HG03159 (cell line): Measurements from ENCODE around the gene FGF6.
"Not testable (repeated sequence)": the region's sequence is repeated elsewhere in the genome, so short reads cannot be mapped to it uniquely, and the experiment has no call there.

ENCODE experiments used
- ATAC-seq: cut with Tn5 transposase; IDR thresholded peaks from one replicate; pipeline ENCODE4 v1.9.1; 2021; ENCODE audit warnings: mild to moderate bottlenecking, moderate library complexity; ENCODE audit not compliant: unreplicated experiment

The FGF6 gene

DNA sequence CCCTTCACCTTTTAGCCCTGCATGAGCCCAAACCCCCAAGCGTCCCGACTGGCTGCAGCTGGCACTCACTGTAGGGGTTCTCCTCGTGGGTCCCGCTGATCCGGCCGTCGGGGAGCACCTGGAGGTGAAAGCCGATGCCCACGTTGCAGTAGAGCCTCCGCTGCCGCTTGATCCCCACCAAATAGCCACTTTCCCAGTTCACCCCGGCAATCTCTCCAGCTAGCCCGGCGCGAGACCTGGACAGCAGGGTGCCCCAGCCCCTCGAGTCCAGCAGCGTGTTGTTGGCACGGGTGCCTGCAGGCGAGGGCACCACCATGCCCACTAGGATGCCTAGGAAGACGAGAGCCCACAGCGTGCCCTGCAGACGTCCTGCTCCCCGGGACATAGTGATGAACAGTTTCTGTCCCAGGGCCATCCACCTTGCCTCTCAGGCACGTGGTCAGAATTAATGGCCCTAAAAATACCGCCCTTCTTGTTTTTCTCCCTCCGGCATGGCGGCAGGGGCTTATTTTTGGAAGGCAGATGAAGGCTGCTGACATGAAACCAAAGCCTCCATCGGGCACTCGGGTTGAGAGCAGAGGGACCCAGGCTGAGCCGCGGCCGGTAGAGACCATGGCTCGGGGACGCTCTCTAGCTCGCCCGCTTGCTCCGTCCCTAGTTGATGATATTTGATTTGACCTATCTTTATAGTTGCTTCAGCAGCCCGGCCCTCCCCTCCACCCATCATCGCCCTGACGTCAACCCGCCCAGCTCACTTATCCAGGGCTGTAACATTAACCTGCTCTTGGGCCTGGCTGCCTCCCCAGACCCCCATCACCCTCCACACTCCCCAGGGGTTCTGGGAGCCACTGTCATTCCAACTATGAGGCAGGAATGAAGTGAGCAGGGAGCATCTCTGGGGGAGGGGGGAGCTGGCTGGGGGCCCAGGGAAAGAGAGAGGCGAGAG lies at the start of gene FGF6:
TSS of gene FGF6 (minus strand) at position 660 of the 946 bp plus-strand sequence. CDS start at position 415, 245 bp downstream.
- no peak for ATAC-seq

DNA sequence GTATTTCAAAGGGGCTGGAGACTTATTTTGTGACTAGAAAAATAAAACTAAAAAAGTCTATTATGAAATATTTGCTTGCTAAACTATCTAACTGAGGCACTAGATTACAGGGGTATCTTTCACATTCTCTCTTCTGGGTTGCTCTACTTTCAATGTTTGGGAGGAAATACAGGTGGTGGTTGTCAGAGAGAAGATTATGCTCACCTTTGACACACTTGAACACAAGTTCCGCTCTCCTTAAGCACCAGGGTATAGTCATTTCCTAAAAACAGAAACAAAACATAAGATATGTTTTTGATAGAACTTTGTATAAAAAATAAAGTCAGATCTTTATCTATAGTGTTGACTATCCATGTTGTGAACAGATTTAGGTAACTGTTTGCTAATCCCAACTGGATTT lies 45.4 kb upstream of the FGF6 start:
- no peak for ATAC-seq

DNA sequence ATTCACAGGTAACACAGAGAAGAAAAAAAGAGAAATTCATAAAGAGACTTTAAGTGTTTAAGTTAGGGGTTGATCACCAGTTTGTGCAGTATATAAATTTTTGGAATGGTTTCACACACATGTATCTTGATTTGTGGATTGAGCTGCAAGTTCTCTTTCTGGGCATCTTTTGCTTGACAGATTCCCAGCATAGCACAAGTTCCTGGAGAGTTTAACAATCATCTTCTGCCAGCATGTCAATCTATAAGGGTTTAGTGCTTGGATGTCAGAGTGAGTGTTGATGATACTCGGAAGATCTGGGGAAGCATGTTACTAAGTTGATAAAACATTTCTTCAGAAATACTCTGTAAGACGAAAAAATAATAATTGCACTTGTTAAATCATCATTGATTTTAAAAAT lies 43.9 kb upstream of the FGF6 start:
- ATAC-seq = no peak

DNA sequence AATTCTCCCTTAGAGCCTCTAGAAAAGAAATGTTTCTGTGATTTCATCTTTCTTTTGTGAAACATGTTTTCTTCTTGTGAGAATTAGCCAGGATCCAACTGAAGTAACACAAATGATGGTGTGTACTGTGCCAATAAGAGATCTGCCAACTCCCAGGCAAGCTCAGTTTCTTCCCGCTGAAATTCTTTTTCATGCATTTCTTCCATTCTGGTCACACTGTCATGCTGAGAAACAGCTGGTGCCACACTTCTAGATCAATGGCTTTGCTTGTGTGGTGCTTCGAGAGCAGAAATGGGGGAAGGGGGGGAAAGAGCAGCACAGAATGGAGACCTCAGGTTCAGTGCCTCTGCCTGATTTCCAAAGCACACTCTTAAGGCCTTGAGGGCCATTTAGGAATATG lies 41.4 kb upstream of the FGF6 start:
- no peak for ATAC-seq

DNA sequence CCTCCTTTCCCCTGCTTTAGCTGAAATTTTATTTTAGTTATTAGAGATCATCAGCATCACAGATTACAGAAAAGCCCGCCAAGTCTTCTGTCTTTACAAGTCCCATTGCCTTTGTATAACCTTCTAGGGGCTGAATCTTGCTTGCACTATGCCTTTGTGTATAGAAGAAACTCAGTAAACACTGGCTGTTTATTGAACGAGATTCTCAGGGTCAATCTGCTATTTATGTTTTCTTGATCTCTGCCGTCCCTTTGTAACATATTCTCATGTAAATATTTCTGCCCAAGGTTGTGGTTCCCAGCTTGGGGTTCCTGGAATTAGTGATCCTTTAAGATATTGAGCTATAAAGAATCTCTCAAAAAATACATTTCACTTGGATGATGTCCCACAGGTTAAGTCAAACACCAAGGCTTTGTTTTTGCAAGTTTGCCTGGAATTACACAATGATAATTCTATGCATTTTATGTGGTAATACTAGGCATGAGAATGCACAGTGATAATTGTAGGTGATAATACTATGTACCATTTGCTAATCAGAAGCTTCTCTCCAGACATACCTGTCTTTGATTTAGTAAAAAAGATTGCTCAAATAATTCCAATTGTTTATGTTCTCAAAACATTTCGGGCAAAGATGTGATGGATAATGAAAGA lies 40.6 kb upstream of the FGF6 start:
- no peak for ATAC-seq

DNA sequence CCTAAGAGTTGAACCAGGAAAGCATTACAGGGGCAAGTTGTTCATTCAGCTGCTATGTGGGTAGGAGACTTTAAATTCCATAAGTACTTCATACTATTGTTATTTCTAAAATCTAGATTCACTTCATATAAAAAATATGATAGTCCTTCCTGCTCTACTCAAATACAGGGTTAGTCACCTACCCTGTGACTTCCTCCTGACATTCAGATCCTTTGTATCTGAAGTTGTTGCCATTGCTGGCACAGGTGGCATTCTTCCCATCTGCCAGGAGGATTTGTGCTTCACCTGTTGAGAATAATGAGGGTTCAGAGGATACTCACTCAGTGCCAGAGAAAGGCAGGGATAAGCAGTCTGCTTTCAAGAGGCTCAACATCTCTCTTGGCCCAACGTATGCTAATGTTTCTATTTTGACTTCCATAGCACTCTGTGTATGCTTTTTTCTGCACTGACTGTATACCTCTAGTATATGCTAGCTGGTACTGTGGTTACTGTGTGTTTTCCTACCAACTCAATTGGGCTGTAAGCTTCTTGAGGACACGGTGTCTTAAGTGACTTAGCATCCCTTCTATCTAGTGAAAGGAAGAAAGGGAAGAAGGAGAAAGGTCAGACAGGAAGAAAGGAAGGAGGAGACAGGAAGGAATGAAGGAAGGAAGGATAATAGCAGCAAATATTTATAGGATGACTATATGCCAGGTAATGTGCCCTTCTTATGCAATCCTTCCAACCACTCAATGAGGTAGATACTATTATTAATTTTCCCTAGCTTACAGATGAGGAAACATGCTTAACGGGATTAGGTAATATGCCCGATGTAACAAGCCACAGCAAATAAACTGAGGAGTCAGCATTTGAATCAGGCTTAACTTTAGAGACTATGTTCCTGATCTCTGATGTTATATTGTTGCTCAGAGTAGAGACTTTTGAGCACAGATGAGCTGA lies 38.5 kb upstream of the FGF6 start:
- no peak for ATAC-seq

DNA sequence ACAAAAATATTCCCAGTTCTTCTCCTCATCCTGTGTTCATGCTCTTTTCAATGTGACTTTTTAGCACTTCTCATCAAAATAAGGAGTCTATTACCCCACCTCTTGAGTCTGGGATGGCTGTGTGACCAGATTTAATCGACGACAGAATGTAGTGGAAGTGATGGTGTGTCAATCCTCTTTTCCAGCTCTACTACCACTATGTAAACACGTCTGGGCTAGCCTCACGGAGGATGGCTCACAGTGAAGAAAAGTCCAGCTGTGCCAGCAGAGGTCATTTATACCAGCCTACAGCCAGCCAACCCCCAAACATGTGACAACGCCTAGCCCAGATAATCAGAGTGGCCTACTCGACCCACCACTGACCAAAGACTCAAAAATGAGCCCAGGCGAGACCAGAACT lies 37.3 kb upstream of the FGF6 start:
- ATAC-seq = no peak

- no peak for ATAC-seq
Measured at GRCh38 chr12:4478933-4479332, 33.3 kb upstream of the FGF6 start.

- no peak for ATAC-seq
Measured at GRCh38 chr12:4477129-4477528, 31.5 kb upstream of the FGF6 start.

GRCh38 chr12:4472046-4472445 lies 26.4 kb upstream of the FGF6 start:
- no peak for ATAC-seq

DNA sequence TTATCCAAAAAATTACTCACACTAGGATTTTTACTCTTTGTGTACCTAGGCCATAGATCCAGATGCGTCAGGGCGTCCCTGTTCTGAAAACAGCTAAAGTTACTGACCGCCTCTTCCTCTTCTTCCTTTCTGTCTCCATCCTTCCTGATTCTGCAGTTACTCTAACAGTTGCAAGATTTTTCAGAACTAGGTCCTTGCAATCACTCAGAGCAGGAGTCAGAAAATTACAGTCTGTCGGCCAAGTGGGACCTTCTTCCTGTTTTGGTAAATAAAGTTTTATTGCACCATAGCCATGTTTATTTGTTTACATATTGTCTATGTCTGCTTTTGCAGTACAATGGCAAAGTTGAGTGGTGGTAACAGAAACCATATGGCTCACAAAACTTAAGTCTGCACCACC lies 25.6 kb upstream of the FGF6 start:
- ATAC-seq = no peak

- ATAC-seq = no peak
Measured at GRCh38 chr12:4468994-4469393, 23.4 kb upstream of the FGF6 start.

DNA sequence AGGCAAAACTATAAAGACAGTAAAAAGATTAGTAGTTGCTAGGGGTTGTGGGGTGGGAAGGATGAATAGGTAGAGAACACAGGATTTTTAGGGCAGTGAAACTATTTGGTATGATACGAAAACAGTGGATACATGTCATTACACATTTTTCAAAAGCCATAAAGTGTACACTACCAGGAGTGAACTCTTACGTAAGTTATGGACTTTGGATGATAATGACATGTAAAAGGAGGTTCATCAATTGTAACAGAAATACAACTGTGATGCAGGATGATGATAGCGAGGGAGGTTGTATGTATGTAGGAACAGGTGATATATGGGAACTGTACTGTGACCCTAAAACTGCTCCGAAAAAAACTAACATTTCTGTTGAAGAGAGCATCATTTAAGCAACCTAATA lies 15.1 kb upstream of the FGF6 start:
- no peak for ATAC-seq

DNA sequence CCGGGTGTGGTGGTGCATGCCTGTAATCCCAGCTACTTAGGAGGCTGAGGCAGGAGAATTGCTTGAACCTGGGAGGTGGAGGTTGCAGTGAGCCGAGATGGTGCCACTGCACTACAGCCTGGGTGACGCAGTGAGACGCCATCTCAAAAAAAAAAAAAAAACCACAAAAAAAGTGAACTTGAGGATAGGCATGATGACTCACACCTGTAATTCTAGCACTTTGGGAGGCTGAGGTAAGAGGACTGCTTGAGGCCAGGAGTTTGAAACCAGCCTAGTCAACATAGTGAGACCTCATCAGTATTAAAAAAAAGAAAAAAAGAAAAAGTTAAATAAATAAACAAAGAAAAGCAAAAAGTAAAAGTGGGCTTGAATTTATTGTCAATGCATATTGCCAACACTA lies 10.2 kb upstream of the FGF6 start:
- ATAC-seq = not testable (repeated sequence)

DNA sequence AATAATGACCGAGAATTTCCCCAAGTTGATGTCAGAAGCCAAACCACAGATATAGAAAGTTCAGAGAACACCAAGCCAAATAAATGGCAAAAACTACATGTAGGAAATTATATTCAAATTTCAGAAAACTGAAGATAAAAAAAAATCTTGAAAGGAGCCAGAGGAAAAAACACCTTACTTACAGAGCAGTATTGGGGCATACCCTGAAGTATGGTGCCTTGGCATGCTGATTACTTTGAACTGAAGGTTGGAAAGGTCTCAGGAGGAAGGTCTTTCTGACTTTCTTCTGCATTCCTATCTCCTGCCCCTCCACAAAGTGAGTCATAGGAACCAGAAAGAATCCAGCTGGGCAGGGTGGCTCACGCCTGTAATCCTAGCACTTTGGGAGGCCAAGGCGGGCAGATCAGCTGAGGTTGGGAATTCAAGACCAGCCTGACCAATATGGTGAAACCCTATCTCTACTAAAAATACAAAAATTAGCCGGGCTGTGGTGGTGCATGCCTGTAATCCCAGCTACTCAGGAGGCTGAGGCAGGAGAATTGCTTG lies 8.8 kb upstream of the FGF6 start:
- ATAC-seq = no peak

GRCh38 chr12:4451694-4452093 lies 6.1 kb upstream of the FGF6 start:
- ATAC-seq = no peak

- no peak for ATAC-seq
Measured at GRCh38 chr12:4450551-4451112, 5.0 kb upstream of the FGF6 start.

GRCh38 chr12:4449851-4450221 lies 4.2 kb upstream of the FGF6 start:
- ATAC-seq = no peak

DNA sequence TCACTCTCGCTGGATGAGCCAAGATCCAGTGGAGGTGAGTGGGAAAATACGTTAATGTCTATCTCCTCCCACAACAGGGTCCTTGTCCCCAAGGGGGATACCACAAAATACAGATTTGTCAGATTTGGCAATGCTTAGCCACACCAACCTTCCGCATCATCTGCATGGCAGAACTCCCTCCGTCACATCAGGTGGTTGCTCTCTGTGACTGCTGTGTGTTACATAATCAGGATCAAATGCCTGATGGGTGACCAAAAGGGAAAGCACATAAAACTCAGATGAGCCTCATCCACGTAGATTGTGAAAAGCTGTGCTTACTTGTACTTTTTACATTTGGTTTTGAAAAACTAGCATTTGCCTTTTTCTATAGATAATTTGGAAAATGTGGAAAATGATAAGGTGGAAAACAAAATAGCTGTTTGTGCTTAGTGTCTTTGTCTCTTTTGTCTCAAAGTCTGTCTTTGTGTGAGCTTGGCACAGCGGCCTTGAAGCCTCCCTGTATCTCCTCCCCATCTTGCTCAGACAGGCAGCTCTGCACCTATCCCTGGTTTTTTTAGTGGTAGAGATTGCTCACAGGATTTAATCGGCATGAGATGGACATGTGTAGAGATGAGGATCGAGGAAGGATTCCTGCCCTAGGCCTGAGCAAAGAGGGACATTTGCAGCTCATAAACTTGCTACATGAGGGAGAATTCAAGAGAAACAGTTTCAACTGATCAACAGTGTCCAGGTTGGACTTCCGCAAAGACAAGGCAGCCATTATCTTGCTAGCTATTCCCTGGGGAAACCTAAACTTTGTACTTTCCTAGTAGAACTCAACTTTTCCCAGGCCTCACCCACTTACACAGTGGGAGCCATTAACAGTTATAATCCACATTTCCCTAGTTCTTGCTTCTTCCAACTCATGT lies 3.6 kb upstream of the FGF6 start:
- no peak for ATAC-seq
